ENCODE results near the gene MRPS7.

Gene MRPS7
- total RNA-seq = 32.3 reads per million, percentile 58 among the genes with 10 or more reads in this experiment

GRCh38 chr17:75261336-75262111 lies at the start of gene MRPS7, which contains the start of gene GGA3:
Gene MRPS7 (plus strand): TSS chr17:75261879. CDS start chr17:75261901, 22 bp downstream.
Gene GGA3 (minus strand): TSS chr17:75261606. CDS start chr17:75261587, 19 bp downstream.
- peak; percentile 94 for DNase-seq

- DNase-seq = no peak
These were observed 43.5 kb upstream of the MRPS7 start for GRCh38 chr17:75218131-75218530.

GRCh38 chr17:75219815-75220214 lies 41.9 kb upstream of the MRPS7 start:
- DNase-seq = no peak

- no peak for DNase-seq
These were observed 36.7 kb upstream of the MRPS7 start for GRCh38 chr17:75225016-75225415.

GRCh38 chr17:75227729-75228128 lies 34.0 kb upstream of the MRPS7 start:
- DNase-seq = no peak

GRCh38 chr17:75228305-75228704 lies 33.4 kb upstream of the MRPS7 start:
- no peak for DNase-seq

GRCh38 chr17:75228847-75229246 lies 32.8 kb upstream of the MRPS7 start:
- DNase-seq = no peak

- no peak for DNase-seq
These were observed 30.6 kb upstream of the MRPS7 start for GRCh38 chr17:75231071-75231470.

- DNase-seq = no peak
These were observed 29.8 kb upstream of the MRPS7 start for GRCh38 chr17:75231741-75232464.

GRCh38 chr17:75232786-75233185 lies 28.9 kb upstream of the MRPS7 start:
- DNase-seq = no peak

GRCh38 chr17:75237100-75238014 lies 24.3 kb upstream of the MRPS7 start:
- no peak for DNase-seq

- no peak for DNase-seq
These were observed 23.6 kb upstream of the MRPS7 start for GRCh38 chr17:75238020-75238580.

- DNase-seq = peak; percentile 50
These were observed 22.9 kb upstream of the MRPS7 start for GRCh38 chr17:75238684-75239191.

- DNase-seq = no peak
These were observed 22.5 kb upstream of the MRPS7 start for GRCh38 chr17:75239214-75239613.

- no peak for DNase-seq
These were observed 21.8 kb upstream of the MRPS7 start for GRCh38 chr17:75239778-75240393.

- no peak for DNase-seq
These were observed 21.1 kb upstream of the MRPS7 start for GRCh38 chr17:75240394-75241142.

- no peak for DNase-seq
These were observed 20.6 kb upstream of the MRPS7 start for GRCh38 chr17:75241143-75241430.

- DNase-seq = no peak
These were observed 20.2 kb upstream of the MRPS7 start for GRCh38 chr17:75241502-75241901.

- DNase-seq = no peak
These were observed 19.7 kb upstream of the MRPS7 start for GRCh38 chr17:75241996-75242460.

GRCh38 chr17:75242461-75243042 lies 19.1 kb upstream of the MRPS7 start:
- peak; percentile 36 for DNase-seq
